A549 (cell line): ENCODE data around the gene ARHGAP30.

Experiments
- CHD2 ChIP-seq: fragments of 150-350 bp; IDR thresholded peaks from 2 replicates; pipeline ENCODE4 v1.6.1; 2014; ENCODE audit warnings: low read length; ENCODE audit not compliant: partially characterized antibody
- CTCF ChIP-seq: fragments of >200 bp; sonication (Bioruptor Twin); formaldehyde crosslinking; IDR thresholded peaks from 3 replicates; pipeline ENCODE4 v1.5.1; 2016
- EHMT2 ChIP-seq: fragments of 200-600 bp; sonication (generic); IDR thresholded peaks from 2 replicates; pipeline ENCODE4 v1.6.1; 2016; ENCODE audit warnings: antibody characterized with exemption, low read depth, mild to moderate bottlenecking, moderate library complexity
- HOXA7 ChIP-seq: fragments of 250-450 bp; sonication (Bioruptor Pico); IDR thresholded peaks from 2 replicates; pipeline ENCODE4 v1.5.0; 2020; ENCODE audit warnings: mild to moderate bottlenecking, moderate library complexity
- HOXB13 ChIP-seq: fragments of 250-450 bp; sonication (Bioruptor Pico); IDR thresholded peaks from 2 replicates; pipeline ENCODE4 v1.5.0; 2020; ENCODE audit warnings: low read depth, mild to moderate bottlenecking, moderate library complexity
- MAX ChIP-seq: IDR thresholded peaks from 2 replicates; pipeline ENCODE4 v1.6.1; 2012
- NPAS2 ChIP-seq: fragments of 250-450 bp; sonication (Bioruptor Pico); IDR thresholded peaks from 2 replicates; pipeline ENCODE4 v1.8.0; 2022; ENCODE audit warnings: mild to moderate bottlenecking, moderate library complexity, borderline replicate concordance
- TF ChIP-seq, protein P1 (sequence below): fragments of 450-650 bp; IDR thresholded peaks from 2 replicates; pipeline ENCODE4 v1.6.1; 2014; ENCODE audit warnings: antibody characterized with exemption

GRCh38 chr1:161021970-161022353 is 47.7 kb downstream of the ARHGAP30 start:
- TF ChIP-seq CTCF (no peak), NPAS2 (CRISPR knock-in tag) (no peak), HOXB13 (CRISPR knock-in tag) (no peak), MAX (no peak), HOXA7 (CRISPR knock-in tag) (no peak), EHMT2 (no peak), CHD2 (no peak)
- TF ChIP-seq, protein P1, sequence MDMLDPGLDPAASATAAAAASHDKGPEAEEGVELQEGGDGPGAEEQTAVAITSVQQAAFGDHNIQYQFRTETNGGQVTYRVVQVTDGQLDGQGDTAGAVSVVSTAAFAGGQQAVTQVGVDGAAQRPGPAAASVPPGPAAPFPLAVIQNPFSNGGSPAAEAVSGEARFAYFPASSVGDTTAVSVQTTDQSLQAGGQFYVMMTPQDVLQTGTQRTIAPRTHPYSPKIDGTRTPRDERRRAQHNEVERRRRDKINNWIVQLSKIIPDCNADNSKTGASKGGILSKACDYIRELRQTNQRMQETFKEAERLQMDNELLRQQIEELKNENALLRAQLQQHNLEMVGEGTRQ, result no peak
